Breast epithelium (tissue), 4 donors: ENCODE measurements around the gene CHN2. TPM values are rescaled to one million over a fixed set of nuclear protein-coding genes. Genes with fewer than 3 reads are reported as not detected.

Source experiments
- DNase-seq, 2 donors: peaks; one replicate each; pipeline ENCODE4 v3.0.0-alpha.2; 2019; ENCODE audit warnings: low spot score in 2 of 2
- H3K27ac ChIP-seq, 2 donors: fragments of 200-600 bp; sonication (generic) in 1 of 2; one replicate each; pipeline ENCODE4 v1.5.1; 2016 to 2019; ENCODE audit warnings: mild to moderate bottlenecking in 1 of 2
- H3K27me3 ChIP-seq, 2 donors: fragments of 200-600 bp; sonication (generic) in 1 of 2; one replicate each; pipeline versions ENCODE4 v1.5.1 to v1.6.0; 2017 to 2019; ENCODE audit warnings: control low read depth in 1 of 2, mild to moderate bottlenecking in 1 of 2
- H3K36me3 ChIP-seq: fragments of 200-600 bp; one replicate; pipeline ENCODE4 v1.5.1; 2019
- H3K4me1 ChIP-seq, 2 donors: fragments of 200-600 bp; sonication (generic); one replicate each; pipeline ENCODE4 v1.5.1; 2016 to 2019; ENCODE audit warnings: control low read depth in 1 of 2
- H3K4me3 ChIP-seq, 3 donors: fragments of 200-600 bp; sonication (generic); 1 replicate in 2 of 3; 2 replicates in 1 of 3; pipeline ENCODE4 v1.5.1; 2016 to 2019; ENCODE audit warnings: mild to moderate bottlenecking in 3 of 3, moderate library complexity in 2 of 3
- H3K9me3 ChIP-seq, 2 donors: fragments of 200-600 bp; sonication (generic) in 1 of 2; one replicate each; pipeline ENCODE4 v1.5.1; 2016 to 2019; ENCODE audit warnings: control low read depth in 1 of 2
- POLR2A ChIP-seq: fragments of 450-650 bp; IDR thresholded peaks from one replicate; pipeline ENCODE4 v1.6.1; 2016; ENCODE audit warnings: antibody characterized with exemption, mild to moderate bottlenecking, moderate library complexity
- POLR2AphosphoS5 ChIP-seq, 3 donors: sonication (generic); formaldehyde crosslinking; IDR thresholded peaks; one replicate each; pipeline ENCODE4 v1.6.1; 2017; ENCODE audit warnings: antibody characterized with exemption in 3 of 3
- intact Hi-C: fragments of 100-400 bp; cut with DNase I; formaldehyde crosslinking; loops from one replicate; pipeline ENCODE4 v1.15.1; 2023; ENCODE audit warnings: low total_unique reads
- total RNA-seq, 3 donors: library from RNA; depleted of rRNA; stranded (reverse); fragments of >200 nt; gene quantifications; one replicate each; pipeline ENCODE4 v1.1.0, GENCODE V29; 2016
- TF ChIP-seq, protein P1 (sequence below), 3 donors: fragments of 450-650 bp; IDR thresholded peaks; one replicate each; pipeline ENCODE4 v1.5.1; 2016 to 2017; ENCODE audit warnings: antibody characterized with exemption in 3 of 3, mild to moderate bottlenecking in 3 of 3, moderate library complexity in 3 of 3

Gene CHN2
- total RNA-seq, 3 donors from 2014 or later: 6.3 to 17.1 (median 7.9) TPM

DNA sequence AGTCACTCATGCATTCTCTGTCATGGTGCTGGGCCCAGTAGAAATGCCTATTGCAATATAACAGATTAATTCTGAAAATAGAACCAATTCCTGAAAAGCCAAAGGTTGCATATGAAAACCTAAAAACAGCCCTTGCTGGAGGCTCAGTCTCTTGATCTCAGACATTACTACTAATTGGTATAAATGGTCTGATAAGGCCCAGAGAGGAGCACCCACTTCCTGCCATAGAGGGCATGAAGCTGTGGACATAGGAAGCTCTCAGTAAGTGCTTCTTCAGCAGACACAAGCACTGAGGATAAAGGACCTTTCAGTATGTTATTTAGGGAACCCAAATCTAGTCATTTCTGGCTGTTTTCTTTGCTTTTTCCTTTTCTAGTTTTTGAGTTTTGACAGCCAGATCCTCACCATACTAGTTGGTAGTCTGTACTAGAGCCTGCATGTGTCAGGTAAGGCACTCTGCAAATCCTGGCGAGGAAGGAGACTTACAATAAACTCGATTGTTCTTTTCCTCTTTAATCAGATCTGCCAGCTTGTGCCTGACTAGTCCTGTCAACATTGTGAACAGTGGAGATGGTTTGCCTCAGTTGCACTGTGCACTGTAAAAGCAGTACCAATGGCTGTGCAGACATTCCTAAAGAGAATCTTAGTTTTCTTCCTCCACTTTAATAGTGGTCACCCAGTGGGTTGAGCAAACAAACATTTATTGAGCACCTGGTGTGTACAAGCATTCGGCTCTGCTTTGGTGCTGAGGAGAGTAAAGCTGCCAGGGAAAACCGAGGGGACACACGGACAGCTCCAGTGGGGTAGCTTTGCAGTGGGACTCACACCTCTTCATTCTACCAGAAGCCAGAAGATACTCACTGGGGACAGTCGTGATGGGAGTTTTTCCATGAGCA is 140.9 kb downstream of the CHN2 start:
- TF ChIP-seq POLR2A (no peak), POLR2AphosphoS5 (IDR thresholded peaks at IDR 0.05) (no peak)
- TF ChIP-seq, protein P1, sequence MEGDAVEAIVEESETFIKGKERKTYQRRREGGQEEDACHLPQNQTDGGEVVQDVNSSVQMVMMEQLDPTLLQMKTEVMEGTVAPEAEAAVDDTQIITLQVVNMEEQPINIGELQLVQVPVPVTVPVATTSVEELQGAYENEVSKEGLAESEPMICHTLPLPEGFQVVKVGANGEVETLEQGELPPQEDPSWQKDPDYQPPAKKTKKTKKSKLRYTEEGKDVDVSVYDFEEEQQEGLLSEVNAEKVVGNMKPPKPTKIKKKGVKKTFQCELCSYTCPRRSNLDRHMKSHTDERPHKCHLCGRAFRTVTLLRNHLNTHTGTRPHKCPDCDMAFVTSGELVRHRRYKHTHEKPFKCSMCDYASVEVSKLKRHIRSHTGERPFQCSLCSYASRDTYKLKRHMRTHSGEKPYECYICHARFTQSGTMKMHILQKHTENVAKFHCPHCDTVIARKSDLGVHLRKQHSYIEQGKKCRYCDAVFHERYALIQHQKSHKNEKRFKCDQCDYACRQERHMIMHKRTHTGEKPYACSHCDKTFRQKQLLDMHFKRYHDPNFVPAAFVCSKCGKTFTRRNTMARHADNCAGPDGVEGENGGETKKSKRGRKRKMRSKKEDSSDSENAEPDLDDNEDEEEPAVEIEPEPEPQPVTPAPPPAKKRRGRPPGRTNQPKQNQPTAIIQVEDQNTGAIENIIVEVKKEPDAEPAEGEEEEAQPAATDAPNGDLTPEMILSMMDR (IDR thresholded peaks at IDR 0.05): no peak
- H3K36me3 ChIP-seq: no peaks in the 10 kb centered on the region
- no peak overlapping the region for H3K27ac ChIP-seq
- H3K4me1 ChIP-seq: no peaks in the 10 kb centered on the region
- no peak overlapping the region for H3K4me3 ChIP-seq
- DNase-seq: no peak
- intact Hi-C loops: no loop called here
- no peaks in the 10 kb centered on the region for H3K9me3 ChIP-seq
- no peaks in the 10 kb centered on the region for H3K27me3 ChIP-seq

DNA sequence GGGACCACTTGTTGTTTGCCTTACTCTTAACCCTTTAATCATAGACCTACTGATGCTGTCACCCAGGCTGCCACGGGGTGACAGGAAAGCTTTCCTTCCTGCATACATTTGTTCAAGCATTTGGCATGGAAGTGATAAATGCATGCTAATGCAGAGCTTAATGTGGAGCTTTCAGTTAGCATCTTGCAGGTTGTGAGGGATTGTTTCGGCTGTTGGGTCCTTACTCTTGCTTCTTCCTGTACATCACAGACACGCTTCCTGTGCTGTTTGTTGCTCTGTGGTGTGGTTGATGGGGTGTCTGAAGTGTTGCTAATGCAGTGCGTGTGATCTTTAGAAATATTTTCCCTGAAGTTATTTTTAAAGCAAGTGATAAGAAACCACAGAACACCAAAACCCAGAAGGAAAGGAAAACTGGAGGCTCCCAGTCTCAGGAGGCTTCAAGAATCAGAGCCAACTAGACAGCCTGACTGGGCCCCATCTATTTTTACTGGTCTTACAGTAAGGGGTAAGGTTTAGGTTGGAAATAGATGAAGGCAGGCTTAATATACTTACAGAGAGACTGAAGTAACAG is 143.1 kb downstream of the CHN2 start:
- Histone ChIP-seq H3K4me1 (no peaks in the 10 kb centered on the region), H3K4me3 (no peak overlapping the region), H3K27ac (no peak overlapping the region), H3K27me3 (no peaks in the 10 kb centered on the region), H3K9me3 (no peaks in the 10 kb centered on the region), H3K36me3 (no peaks in the 10 kb centered on the region)
- TF ChIP-seq, protein P1 (IDR thresholded peaks at IDR 0.05): no peak
- TF ChIP-seq POLR2A (no peak), POLR2AphosphoS5 (IDR thresholded peaks at IDR 0.05) (no peak)
- intact Hi-C loops: no loop called here
- no peak for DNase-seq

DNA sequence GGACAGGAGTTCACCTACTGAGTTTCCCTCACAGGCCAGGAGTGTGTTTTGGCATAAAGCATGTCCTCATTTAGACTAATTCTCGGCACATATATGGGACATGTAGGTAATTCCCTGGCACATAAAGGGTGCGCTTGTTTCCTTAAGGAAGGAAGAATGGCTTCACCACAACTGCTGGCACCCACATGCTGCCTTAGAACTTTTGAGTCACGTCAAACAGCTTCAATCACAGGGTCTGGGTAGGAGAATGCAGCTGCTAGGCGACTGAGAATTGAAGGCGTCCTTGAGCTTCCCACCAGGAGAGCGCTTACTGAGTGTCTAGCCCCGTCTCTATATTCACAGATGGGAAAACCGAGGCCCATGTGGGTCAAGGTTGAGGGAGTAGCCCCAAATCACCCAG is 146.1 kb downstream of the CHN2 start:
- H3K36me3 ChIP-seq: no peaks in the 10 kb centered on the region
- intact Hi-C loops: no loop called here
- TF ChIP-seq POLR2AphosphoS5 (IDR thresholded peaks at IDR 0.05): no peak
- TF ChIP-seq, protein P1 (IDR thresholded peaks at IDR 0.05): no peak
- TF ChIP-seq POLR2A: no peak
- no peaks in the 10 kb centered on the region for H3K9me3 ChIP-seq
- no peaks in the 10 kb centered on the region for H3K4me1 ChIP-seq
- no peak for DNase-seq
- no peak overlapping the region for H3K4me3 ChIP-seq
- H3K27ac ChIP-seq: no peak overlapping the region
- H3K27me3 ChIP-seq: no peaks in the 10 kb centered on the region

DNA sequence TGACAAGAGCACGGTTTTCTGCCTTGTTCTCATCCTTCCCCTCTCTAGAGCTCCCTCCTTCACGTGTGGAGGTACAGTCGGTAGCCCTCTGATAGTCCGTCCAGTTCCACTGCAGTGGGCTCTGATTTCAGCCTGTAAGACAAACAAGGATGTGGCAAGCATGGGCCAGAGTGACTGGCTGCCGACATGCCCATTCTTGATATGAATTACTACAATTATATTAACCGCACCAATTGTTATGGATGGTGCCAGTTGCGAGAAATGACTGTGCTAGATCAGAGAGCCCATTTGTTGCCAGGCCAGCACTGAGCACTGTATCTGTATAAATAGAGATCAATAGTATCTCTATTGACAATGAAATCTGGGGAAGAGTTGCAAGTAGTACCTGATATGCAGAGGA is 146.6 kb downstream of the CHN2 start:
- Histone ChIP-seq H3K27me3 (no peaks in the 10 kb centered on the region), H3K36me3 (no peaks in the 10 kb centered on the region), H3K27ac (no peak overlapping the region), H3K9me3 (no peaks in the 10 kb centered on the region), H3K4me3 (no peak overlapping the region), H3K4me1 (no peaks in the 10 kb centered on the region)
- intact Hi-C loops: no loop called here
- TF ChIP-seq, protein P1 (IDR thresholded peaks at IDR 0.05): no peak
- no peak for TF ChIP-seq POLR2A
- TF ChIP-seq POLR2AphosphoS5 (IDR thresholded peaks at IDR 0.05): no peak
- no peak for DNase-seq

DNA sequence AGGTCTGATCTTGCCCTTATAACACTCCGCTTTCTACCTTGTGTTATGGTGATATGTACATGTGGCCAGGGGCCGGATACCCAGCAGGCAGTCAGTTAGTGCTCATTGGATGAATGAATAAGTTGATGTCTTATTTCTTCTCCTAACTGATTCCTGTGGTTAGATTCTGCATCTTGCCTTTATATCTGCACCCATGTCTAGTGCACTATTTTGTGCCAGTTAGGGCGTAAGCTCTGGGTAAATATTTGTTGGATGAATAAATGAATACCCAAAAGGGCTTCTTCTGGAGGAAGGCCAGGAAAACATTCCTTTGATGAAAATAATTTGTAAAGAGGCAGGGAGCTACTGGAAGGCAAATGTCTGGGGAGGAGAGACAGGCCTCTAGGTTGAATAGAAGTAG is 148.2 kb downstream of the CHN2 start:
- no peak for DNase-seq
- TF ChIP-seq POLR2AphosphoS5 (IDR thresholded peaks at IDR 0.05) (no peak), POLR2A (no peak)
- TF ChIP-seq, protein P1 (IDR thresholded peaks at IDR 0.05): no peak
- intact Hi-C loops: no loop called here
- Histone ChIP-seq H3K27ac (no peak overlapping the region), H3K9me3 (no peaks in the 10 kb centered on the region), H3K4me1 (no peaks in the 10 kb centered on the region), H3K27me3 (no peaks in the 10 kb centered on the region), H3K4me3 (no peak overlapping the region), H3K36me3 (no peaks in the 10 kb centered on the region)
